HTERT RPE-1 (cell line): Measurements from ENCODE around the gene CACNA2D2.

Source experiments
- in situ Hi-C: fragments of 300-500 bp; cut with MboI; formaldehyde crosslinking; loops from 4 replicates; pipeline ENCODE4 v1.14.3; 2020; ENCODE audit warnings: low sequenced_read_pairs

Gene CACNA2D2

GRCh38 chr3:50408443-50408944 is 94.9 kb downstream of the CACNA2D2 start:
- in situ Hi-C loops = no loop called here

GRCh38 chr3:50406487-50406886 is 96.9 kb downstream of the CACNA2D2 start:
- in situ Hi-C loops = no loop called here

- in situ Hi-C loops = no loop called here
Measured at GRCh38 chr3:50405249-50405648, 98.2 kb downstream of the CACNA2D2 start.

- in situ Hi-C loops = no loop called here
Measured at GRCh38 chr3:50401978-50402595, 101.3 kb downstream of the CACNA2D2 start.

- in situ Hi-C loops = no loop called here
Measured at GRCh38 chr3:50396502-50396901, 106.9 kb downstream of the CACNA2D2 start.

- in situ Hi-C loops = no loop called here
Measured at GRCh38 chr3:50395070-50395860, 108.2 kb downstream of the CACNA2D2 start.

GRCh38 chr3:50393061-50393460 is 110.4 kb downstream of the CACNA2D2 start:
- in situ Hi-C loops = no loop called here

GRCh38 chr3:50392101-50392715 is 111.2 kb downstream of the CACNA2D2 start:
- in situ Hi-C loops = no loop called here

GRCh38 chr3:50390508-50391224 is 112.8 kb downstream of the CACNA2D2 start:
- in situ Hi-C loops = no loop called here

- in situ Hi-C loops = no loop called here
Measured at GRCh38 chr3:50389414-50389767, 114.0 kb downstream of the CACNA2D2 start.

GRCh38 chr3:50388720-50389413 is 114.6 kb downstream of the CACNA2D2 start:
- in situ Hi-C loops = no loop called here

GRCh38 chr3:50388016-50388719 is 115.3 kb downstream of the CACNA2D2 start:
- in situ Hi-C loops = no loop called here

GRCh38 chr3:50385754-50386153 is 117.7 kb downstream of the CACNA2D2 start:
- in situ Hi-C loops = no loop called here

- in situ Hi-C loops = no loop called here
Measured at GRCh38 chr3:50383750-50384149, 119.7 kb downstream of the CACNA2D2 start.

- in situ Hi-C loops = no loop called here
Measured at GRCh38 chr3:50382722-50383121, 120.7 kb downstream of the CACNA2D2 start.

GRCh38 chr3:50381383-50381782 is 122.1 kb downstream of the CACNA2D2 start:
- in situ Hi-C loops = no loop called here

GRCh38 chr3:50380405-50381085 is 122.9 kb downstream of the CACNA2D2 start:
- in situ Hi-C loops = no loop called here

GRCh38 chr3:50378757-50379156 is 124.7 kb downstream of the CACNA2D2 start:
- in situ Hi-C loops = no loop called here

- in situ Hi-C loops = no loop called here
Measured at GRCh38 chr3:50378024-50378423, 125.4 kb downstream of the CACNA2D2 start.
